ENCODE data around the gene CCDC9. TPM values are rescaled to one million over a fixed set of nuclear protein-coding genes. Genes with fewer than 3 reads are reported as not detected.
"Not testable (repeated sequence)": the region's sequence is repeated elsewhere in the genome, so short reads cannot be mapped to it uniquely, and the experiment has no call there.

CCDC9 gene
- total RNA-seq, 1 experiment from 2014 or later: 3.4 TPM

GRCh38 chr19:47300867-47301266 lies 44.5 kb downstream of the CCDC9 start:
- not testable (repeated sequence) for DNase-seq (ENCODE audit: low spot score)

GRCh38 chr19:47302249-47302648 lies 45.9 kb downstream of the CCDC9 start:
- no peak for DNase-seq (ENCODE audit: low spot score)

GRCh38 chr19:47303966-47304365 lies 47.6 kb downstream of the CCDC9 start:
- DNase-seq (ENCODE audit: low spot score): no peak

GRCh38 chr19:47305309-47305751 lies 49.0 kb downstream of the CCDC9 start:
- DNase-seq (ENCODE audit: low spot score): peak; percentile 88

DNA sequence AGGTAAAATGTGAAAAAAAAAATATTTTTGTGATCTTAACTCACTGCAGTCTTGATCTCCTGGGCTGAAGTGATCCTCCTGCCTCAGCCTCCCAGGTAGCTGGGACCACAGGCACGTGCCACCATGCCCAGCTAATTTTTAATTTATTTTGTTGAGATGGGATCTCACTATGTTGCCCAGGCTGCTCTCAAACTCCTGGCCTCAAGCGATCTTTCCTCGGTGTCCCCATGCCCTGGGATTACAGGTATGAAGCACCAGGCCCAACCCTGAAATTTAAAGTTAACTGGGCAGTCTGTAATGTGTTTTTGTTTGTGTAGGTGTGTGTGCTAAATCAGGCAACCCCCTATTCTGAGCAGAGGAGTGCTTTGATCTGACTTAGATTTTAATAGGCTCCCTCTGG lies 50.0 kb downstream of the CCDC9 start:
- DNase-seq (ENCODE audit: low spot score): no peak

GRCh38 chr19:47309038-47309437 lies 52.7 kb downstream of the CCDC9 start:
- DNase-seq (ENCODE audit: low spot score): no peak

GRCh38 chr19:47309608-47310007 lies 53.3 kb downstream of the CCDC9 start, which contains the start of gene C5AR1:
TSS of gene C5AR1 (plus strand) at chr19:47309861. CDS start at chr19:47309896, 35 bp downstream.
- no peak for DNase-seq (ENCODE audit: low spot score)

DNA sequence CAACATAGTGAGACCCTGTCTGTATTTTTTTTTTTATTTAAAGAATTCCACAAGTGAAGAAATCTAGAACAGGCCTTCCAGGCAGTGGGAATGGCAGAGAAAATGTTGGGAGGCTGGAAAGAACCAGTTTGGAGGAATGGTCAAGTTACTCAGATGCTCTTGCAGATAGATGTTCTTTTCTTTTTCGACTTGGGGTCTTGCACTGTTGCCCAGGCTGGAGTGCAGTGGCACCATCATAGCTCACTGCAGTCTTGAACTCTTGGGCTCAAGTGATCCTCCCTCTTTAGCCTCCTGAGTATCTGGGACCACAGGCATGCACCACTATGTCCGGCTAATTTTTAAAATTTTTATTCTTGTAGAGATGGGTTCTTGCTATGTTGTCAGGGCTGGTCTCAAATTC lies 54.0 kb downstream of the CCDC9 start:
- DNase-seq (ENCODE audit: low spot score): no peak

DNA sequence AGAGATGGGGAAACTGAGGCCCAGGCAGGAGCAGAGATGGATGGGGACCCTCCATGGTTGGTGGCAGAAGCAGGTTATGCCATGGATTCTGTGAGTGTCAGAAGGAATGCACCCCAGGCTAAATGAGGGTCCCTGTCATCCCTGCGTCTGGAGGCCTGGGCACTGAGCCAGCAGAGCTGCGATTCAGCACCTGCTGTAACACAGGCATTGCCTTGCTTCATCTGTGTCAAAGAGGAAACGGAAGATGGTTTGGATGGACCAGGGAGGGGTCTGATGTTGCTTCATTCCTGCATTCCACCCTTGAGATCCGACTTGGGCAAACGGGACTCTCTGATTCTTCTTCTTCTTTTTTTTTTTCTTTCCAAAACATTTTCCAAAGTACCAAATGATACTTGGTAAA lies 54.5 kb downstream of the CCDC9 start:
- no peak for DNase-seq (ENCODE audit: low spot score)

- no peak for DNase-seq (ENCODE audit: low spot score)
Measured at GRCh38 chr19:47312366-47313006, 56.2 kb downstream of the CCDC9 start.

GRCh38 chr19:47313754-47314295 lies 57.5 kb downstream of the CCDC9 start:
- no peak for DNase-seq (ENCODE audit: low spot score)

DNA sequence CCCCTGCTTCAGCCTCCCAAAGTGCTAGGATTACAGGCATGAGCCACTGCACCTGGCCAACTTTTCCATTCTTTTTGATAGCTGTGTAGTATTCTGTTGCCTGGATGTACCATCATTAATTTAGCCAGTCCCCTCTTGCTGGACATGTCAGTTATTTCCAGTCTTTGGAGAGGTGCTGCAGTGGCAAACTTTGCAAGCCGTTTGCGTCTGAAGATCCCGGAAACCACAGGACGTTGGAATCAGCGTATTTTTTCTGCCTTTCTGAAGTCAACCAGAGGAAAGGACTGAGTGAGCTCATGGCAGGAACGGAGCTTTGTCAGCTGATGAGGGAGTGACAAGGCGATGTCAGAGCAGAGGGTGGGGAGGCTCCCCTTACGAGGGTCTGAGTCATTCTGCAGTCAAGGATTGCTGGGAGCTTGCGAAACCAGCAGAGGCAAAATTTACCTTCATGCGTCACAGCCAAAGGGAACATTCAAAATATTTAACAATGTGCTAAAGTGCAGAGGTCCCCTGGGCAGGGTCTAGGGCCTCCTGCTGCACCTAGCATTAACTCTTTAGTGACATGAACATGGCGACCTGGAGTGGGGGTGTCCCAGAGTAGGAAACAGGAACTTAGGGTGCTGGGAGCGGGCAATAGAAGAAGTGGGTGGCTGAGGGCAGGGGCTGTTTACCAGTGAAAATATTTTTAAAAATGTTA lies 58.9 kb downstream of the CCDC9 start:
- peak; percentile 96 for DNase-seq (ENCODE audit: low spot score)

DNA sequence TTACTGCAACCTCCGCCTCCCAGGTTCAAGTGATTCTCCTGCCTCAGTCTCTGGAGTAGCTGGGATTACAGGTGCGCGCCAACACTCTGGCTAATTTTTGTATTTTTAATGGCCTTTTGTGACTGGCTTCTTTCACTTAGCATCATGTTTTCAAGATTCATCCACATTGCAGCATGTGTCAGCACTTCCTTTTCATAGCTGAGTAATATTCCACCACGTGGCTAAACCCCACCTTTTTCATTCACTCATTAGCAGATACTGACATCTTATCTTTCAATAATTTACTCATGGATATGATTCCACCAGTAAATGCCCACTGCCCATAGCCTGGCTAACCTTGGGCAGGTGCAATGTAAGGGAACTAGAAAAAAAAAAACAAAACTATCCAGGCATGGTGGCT lies 60.2 kb downstream of the CCDC9 start:
- no peak for DNase-seq (ENCODE audit: low spot score)

DNA sequence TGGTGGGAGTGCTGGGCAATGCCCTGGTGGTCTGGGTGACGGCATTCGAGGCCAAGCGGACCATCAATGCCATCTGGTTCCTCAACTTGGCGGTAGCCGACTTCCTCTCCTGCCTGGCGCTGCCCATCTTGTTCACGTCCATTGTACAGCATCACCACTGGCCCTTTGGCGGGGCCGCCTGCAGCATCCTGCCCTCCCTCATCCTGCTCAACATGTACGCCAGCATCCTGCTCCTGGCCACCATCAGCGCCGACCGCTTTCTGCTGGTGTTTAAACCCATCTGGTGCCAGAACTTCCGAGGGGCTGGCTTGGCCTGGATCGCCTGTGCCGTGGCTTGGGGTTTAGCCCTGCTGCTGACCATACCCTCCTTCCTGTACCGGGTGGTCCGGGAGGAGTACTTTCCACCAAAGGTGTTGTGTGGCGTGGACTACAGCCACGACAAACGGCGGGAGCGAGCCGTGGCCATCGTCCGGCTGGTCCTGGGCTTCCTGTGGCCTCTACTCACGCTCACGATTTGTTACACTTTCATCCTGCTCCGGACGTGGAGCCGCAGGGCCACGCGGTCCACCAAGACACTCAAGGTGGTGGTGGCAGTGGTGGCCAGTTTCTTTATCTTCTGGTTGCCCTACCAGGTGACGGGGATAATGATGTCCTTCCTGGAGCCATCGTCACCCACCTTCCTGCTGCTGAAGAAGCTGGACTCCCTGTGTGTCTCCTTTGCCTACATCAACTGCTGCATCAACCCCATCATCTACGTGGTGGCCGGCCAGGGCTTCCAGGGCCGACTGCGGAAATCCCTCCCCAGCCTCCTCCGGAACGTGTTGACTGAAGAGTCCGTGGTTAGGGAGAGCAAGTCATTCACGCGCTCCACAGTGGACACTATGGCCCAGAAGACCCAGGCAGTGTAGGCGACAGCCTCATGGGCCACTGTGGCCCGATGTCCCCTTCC lies 63.9 kb downstream of the CCDC9 start:
- no peak for DNase-seq (ENCODE audit: low spot score)

Other genes with a start within 250 kb of the CCDC9 start
- gene NPAS1, start 236.7 kb upstream of the CCDC9 start, total RNA-seq (2014; rRNA removed; shearing (Covaris generic)): 0.29 TPM in 1 of 2 replicates, not detected in the other
- 33.7 and 35.8 TPM in 2 replicates for gene TMEM160, start 207.9 kb upstream of the CCDC9 start, total RNA-seq (2014; rRNA removed; shearing (Covaris generic))
- 6.3 and 7.6 TPM in 2 replicates for gene ZC3H4, start 142.7 kb upstream of the CCDC9 start, total RNA-seq (2014; rRNA removed; shearing (Covaris generic))
- gene SAE1, start 125.7 kb upstream of the CCDC9 start, total RNA-seq (2014; rRNA removed; shearing (Covaris generic)): 362 and 397 TPM in 2 replicates
- 3.3 and 3.7 TPM in 2 replicates for gene BBC3, start 25.3 kb upstream of the CCDC9 start, total RNA-seq (2014; rRNA removed; shearing (Covaris generic))
- gene INAFM1, start 18.4 kb downstream of the CCDC9 start, total RNA-seq (2014; rRNA removed; shearing (Covaris generic)): 5.7 and 7.2 TPM in 2 replicates
- 0.04 TPM in 1 of 2 replicates, not detected in the other for gene C5AR1, start 53.3 kb downstream of the CCDC9 start, total RNA-seq (2014; rRNA removed; shearing (Covaris generic))
- gene C5AR2, start 75.7 kb downstream of the CCDC9 start, total RNA-seq (2014; rRNA removed; shearing (Covaris generic)): 0.08 TPM in 1 of 2 replicates, not detected in the other
- gene DHX34, start 92.8 kb downstream of the CCDC9 start, total RNA-seq (2014; rRNA removed; shearing (Covaris generic)): 7.3 and 8.0 TPM in 2 replicates
- gene MEIS3, start 163.0 kb downstream of the CCDC9 start, total RNA-seq (2014; rRNA removed; shearing (Covaris generic)): 45.8 and 52.2 TPM in 2 replicates
- gene SLC8A2, start 215.4 kb downstream of the CCDC9 start, total RNA-seq (2014; rRNA removed; shearing (Covaris generic)): 0.19 TPM in 1 of 2 replicates, not detected in the other
- 9.2 and 10.6 TPM in 2 replicates for gene KPTN, start 227.7 kb downstream of the CCDC9 start, total RNA-seq (2014; rRNA removed; shearing (Covaris generic))